DMS153 treated with DMSO at 0.1 percent for 48 hours (cell line): ENCODE results near the gene SRBD1.
"Not testable (repeated sequence)": the region's sequence is repeated elsewhere in the genome, so short reads cannot be mapped to it uniquely, and the experiment has no call there.

Source experiments
- DNase-seq: peaks from one replicate; lab custom pipeline; 2025; ENCODE audit not compliant: unreplicated experiment; lab: John Stamatoyannopoulos, UW

Gene SRBD1

DNA sequence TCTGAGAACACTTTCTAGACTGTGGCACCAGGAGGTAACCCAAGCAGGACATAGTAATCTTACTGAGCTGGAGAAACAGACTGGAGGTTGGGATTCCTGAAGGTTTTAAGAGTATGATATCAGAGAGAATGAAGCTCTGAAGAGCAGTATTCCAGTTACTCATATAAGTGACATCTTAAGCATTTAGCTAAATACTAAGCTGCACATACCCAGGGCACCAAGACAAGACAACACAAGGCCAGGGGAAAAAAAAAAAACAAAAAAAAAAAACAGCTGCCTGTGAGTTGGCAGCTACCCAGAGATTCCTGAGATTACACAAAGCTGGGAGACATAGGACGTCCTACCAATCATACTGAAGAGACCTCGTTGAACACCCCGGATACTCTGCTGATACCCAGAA is 175.8 kb downstream of the SRBD1 start:
- no peak for DNase-seq

DNA sequence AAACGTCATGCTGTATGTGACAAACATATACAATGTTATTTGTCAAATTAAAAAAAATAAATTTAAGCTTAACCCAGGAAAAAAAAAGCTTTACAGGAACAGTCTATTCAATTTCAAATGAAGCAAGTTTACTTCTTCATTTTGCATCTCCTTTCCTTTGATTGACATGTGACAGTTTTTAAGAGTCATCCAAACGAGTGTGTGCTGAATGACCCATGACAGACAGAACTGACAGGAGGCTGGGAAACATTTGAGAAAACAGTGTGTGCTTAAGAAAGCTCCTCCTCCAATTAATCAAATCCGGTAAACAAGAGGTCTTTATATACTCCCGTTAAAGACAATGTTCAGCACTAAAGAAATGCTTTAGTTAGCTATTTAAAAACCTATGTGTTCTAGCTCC is 177.7 kb downstream of the SRBD1 start:
- DNase-seq, result no peak

DNA sequence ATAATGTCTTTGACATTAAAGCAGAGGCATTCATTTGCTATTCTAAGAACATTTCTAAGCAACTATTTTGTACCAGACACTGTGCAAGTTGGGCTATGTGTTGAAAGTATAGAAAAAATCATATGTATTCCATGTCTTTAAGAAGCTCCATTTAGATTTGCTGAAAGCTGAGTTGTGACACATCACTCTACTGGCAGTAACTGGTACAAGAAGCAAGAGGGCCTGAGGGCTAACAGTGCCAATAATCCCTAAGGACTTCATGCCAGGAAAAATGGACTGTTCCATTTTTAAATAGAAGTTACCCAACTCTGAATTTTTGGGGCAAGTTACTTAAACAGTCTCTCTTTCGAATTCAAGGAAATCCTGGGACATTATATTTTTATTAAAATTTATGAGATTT is 178.7 kb downstream of the SRBD1 start:
- DNase-seq, result no peak

DNA sequence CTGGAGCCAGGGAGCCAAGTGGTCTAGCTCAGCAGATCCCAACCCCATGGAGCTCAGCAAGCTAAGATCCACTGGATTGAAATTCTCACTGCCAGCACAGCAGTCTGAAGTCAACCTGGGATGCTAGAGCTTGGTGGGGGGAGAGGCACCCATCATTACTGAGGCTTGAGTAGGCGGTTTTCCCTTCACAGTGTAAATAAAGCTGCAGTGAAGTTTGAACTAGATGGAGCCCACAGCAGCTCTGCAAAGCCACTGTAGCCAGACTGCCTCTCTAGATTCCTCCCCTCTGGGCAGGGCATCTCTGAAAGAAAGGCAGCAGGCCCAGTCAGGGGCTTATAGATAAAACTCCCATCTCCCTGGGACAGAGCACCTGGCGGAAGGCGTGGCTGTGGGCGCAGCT is 185.0 kb downstream of the SRBD1 start:
- not testable (repeated sequence) for DNase-seq

DNA sequence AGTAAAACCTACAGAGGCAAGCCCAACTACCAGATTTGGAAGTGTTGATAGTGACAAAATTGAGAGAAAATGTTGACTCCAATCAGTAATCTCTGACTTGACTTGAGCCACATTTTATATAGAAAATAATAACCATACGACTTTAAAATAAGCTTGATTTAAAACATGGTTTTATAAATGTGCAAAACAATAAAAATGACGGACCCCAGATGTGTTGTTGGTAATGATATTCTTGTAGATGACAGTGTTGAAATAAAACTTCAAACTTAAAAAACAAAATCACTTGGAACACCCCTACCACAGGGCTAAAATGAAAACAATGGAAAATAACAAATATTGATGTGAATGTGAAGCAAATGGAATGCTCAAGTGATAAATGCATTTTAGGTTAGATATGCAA is 188.1 kb downstream of the SRBD1 start:
- no peak for DNase-seq

DNA sequence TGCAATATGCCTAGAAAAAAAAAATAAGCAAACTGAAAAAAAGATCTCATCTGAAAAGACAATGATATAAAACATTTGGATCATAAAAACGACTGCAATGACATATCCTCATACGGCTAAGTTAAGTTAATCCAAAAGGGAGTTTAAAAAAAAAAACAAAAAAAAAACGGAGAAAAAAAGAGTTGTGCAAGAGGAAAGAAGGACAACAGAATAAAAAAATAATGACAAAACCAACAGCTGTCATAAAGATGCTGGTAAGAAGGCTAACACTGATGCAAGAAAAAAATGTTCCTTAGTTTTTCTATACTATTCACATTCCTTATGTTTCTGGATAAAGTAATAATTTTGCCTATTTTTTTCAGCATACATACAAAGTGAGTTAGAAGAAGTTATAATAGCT is 192.5 kb downstream of the SRBD1 start:
- DNase-seq, result no peak

DNA sequence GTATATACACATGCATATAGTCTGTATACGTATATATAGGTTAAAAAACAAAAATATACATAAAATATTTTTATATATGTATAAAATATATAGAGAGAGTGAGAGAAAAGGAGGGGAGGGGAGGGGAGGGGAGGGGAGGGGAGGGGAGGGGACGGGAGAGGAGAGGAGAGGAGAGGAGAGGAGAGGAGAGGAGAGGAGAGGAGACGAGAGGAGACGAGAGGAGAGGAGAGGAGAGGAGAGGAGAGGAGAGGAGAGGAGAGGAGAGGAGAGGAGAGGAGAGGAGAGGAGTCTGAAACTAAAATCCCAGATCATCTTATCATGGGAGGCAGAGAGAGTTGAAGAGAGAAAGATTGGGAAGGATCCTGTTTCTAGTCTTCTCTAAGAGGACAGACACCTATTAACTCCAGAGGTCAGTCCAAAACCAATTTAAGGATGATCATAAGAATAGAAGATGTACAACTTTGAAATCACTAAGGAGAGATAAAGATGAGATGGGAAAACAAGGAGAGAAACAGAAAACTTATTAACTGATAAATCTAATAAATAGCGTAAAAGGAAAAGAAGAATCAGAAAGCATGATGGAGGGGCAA is 195.4 kb downstream of the SRBD1 start:
- no peak for DNase-seq

DNA sequence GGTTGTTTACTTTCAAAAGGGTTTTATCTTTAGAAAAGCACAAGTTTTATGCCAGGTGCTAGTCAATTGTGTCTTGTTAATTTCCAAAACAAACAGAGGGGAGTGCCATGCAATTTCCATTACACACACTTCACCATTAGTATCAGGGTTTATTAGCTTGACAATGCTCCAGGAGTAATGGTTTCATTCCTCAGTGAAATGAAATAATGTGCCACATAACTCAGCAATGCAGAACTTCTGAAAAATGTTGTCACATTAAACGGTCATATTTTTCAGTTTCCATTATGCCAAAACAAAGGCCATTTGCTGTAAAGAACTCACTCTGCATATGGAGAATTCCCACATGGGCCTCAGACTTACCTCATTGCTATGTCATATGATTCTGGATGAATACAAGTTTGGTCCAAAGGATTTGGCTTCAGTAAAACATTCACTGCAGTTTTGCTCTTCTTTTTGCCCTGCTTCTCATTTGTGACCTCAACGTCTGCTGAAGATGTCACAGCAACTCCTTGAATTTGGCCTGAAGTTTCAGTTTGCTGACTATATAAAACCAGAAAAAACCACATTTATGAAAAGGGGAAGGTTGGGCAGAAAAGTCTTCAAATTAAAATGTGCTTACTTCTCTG is 198.2 kb downstream of the SRBD1 start:
- DNase-seq, result no peak

DNA sequence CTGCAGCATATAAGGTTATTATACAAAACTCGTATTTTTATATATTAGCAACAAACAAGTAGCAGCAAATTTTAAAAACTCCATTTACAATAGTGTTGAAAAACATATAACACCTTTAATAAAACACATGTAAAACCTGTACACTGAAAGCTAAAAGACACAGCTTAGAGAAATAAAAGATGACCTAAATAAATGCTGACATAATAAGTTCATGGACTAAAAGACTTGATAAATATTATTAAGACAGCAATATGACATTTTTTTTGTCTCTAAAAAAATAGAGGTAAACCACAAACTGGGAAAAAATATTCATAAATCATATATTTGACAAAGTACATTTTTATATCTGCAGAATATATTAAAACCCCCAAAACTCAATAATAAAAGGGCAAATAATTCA is 201.4 kb downstream of the SRBD1 start:
- no peak for DNase-seq

DNA sequence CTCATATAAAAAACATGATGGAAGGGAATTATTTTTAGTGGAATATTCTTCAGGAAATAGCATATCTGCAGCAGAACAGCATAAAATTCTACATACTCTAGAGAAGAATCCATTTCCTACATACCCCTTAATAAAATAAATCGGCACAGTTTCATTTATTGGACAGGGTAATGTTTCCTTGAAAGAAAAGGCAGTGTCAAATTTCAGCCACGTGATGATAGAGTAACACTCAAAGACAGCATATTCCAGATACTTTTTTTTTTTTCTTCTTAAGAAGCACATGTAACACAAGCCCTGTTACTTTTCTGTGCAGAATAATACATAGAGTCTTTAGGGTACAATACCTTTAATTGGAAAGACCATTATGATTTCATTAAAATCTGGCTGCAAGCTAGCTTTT is 204.4 kb downstream of the SRBD1 start:
- no peak for DNase-seq

DNA sequence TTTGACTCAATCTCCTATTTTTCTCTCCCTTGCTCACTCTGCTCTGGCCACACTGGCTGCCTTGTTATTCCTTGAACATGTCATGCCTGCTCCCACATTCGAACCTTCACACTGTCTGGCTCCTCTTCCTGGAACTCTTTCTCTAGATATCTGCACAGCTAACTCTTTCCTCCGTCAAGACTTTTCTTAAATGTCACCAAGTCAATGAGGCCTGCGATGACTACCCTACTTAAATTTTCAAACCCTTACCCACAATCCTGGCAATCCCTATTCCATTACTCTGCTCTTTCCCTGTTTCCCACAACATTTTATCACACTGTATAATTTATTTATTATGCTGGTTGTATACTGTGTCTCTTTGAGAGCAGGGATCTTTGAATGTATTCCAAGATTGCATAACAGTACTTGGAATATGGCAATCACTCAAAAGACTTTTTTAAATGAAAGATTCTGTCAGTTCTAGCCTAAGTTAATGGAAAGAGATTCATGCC is 206.2 kb downstream of the SRBD1 start:
- no peak for DNase-seq

DNA sequence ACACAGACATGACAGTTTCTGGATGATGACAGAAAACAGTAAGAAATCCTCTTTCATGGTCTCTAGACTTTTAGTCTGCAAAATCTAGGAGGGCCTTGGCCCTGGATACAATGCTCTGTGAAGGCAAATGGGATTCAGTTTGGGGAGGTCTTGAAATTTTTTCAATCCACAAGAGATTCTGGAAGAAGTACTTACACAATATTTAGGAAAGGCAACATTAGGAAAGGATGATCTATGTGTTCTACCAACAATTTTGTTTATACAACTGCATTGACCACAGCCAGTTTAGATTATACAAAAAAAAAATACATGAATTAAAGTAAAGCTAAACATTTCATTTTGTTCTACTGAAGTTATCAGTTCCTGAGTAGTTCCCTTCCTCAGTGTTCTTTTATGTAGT is 208.0 kb downstream of the SRBD1 start:
- DNase-seq, result no peak

DNA sequence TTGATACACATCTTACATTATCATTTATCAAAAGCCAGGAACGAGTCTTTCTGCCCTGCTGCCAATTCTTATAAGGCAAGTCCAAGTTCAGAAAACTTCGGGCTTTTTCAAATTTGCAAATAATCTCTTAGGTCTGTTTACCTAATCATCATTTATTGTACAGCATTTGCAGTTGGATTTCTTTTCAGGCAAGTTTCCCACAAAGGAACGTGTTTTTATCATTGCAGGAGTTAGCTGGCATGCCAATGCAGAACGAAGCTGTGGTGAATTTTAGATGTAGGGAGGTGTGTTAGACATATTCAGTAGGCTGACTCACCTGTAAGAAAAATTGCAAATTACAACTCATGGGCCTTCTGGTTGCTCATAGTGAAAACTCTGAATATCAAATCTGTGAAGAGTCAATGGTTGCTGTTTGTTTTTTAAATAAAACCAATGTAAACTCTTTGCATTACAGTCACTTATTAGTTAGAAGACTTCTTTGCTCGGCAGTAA is 209.6 kb downstream of the SRBD1 start:
- DNase-seq, result no peak

DNA sequence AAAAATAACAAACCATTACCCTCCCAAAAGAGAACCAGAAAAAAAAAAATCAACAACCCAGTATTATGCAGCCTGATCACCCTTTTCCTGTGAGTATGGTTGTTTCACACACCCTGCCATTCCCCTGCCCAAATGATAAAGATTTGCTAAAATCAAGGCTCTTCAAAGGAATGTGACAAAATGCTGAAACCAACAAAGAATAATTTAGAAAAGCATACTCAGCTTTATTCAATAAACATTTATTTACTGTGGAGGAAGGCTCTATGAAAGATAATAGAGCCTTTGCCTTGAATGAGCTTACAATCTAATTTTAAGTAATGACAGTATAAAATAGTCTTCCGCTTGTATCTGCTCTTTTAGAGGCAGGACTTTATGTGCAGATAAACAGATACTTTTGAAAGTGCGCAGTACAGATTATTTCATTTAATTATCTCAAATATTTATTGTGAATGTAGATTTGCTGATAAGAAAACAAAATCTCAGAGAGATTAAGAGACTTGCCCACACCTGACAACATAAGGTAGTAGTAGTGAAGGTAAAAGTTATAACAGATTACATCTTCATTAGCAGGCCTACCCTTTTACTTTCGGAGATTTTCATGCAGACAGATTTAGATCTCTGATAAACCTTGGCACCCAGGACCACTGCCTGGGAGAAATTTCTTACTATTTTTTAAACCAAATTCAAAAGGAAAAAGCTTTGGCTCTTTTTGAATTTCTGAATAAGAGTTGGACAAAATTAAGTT is 211.9 kb downstream of the SRBD1 start:
- no peak for DNase-seq

DNA sequence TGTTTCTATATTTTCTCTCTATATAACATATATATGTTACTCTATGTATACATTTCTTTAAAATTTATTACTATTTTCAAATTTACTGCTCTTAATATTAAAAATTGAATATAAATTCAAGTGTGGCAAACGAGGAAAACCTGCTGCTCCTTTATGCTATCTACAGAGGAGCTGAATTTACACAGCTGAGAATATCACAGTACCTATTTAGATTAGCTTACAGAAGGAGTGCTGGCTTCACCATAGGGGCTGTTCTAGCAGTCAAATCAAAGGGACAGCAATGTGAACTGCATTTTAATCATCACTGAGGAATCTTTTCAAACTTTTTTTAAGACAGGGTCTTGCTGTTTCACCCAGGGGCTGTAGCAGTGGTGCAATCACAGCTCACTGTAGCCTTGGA is 213.8 kb downstream of the SRBD1 start:
- DNase-seq, result no peak

DNA sequence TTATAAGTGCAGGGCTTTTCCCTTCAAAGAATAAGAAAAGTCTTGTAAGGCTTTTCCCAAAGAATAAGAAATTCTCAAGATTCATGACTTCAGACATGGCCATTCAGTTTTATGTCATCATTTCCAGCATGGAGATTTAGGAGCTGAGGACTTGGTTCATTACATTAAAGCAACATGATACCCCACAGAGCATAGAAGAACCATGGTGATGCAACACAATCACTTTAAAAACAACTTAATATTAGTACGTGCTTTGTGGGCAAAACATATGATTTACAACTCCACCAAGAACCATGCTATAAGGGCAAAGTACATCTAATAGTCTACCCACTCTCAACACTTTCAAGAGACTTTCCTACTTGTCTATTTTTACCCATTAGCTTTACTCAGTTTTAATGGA is 214.4 kb downstream of the SRBD1 start:
- no peak for DNase-seq

DNA sequence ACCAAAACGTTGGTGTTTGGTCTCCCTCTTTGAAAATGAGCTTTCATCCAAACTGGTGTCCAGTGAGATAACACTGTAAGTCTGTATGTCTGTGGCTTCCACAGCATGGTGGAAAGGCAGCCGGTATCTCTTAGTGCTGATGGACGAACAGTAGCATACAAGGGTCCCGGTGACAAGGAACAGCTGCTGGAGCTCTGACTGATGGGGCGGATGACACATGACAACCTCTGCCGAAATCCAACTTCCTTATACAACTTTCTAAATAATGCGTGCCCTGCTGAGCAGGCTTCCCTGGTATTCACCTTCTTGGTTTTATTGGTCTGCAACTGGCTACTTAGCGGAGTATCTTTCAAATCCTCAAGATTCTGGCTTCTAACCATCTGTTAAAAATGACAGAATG is 216.2 kb downstream of the SRBD1 start:
- DNase-seq, result no peak

DNA sequence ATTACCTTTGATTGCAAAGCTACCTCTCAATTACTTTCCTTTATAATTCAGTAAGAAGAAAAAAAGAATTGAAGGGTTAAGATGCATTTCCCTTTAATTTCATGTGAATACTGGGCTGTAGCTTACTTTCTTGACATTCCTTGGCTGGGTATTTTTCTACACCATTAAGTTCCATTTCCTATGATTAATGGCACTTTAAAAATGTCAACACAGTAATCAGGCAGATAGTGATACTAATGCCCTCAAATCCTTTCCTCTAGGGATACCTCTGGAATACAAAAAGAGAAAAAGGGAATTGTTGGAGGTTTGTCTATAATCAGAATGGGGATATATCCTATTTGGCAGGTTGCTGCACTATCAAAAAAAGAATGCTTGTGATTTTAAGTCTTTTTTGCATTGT is 216.9 kb downstream of the SRBD1 start:
- DNase-seq, result no peak

DNA sequence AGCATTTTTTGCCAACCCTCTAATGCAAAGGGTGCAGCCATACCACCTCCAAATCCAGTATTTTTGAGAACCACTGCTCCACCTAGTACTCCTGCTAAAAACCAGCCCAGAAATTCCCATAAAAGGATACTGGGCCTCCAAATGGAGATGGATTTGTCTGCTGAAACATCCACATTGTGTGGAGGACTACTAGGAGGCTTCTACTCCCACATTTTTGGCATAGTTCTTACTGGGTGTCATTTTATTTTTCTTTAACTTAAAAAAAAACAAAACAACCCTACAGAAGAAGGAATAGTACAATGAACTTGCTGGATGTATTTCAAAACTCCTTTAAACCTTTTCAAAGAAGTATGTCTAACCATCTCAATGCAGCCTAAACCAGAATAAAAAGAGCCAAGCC is 219.2 kb downstream of the SRBD1 start:
- DNase-seq, result no peak

DNA sequence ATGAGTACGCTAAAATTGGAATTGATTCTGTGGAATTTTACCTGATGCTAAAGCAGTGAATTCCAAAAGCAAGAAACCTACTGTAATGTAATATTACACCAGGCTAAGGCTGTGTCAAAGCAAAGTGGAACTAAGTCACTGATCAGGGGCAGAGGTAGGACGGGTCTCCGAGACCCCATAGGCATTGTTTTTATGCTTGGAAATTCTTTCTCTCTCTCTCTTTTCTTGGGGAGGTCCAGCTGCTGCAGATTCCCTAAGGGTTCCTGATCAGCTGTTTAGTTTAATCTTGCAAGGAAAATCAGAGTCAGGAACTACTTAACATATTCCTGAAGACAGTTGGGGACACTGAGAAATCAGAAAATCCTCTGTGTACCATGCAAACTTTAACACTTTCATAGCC is 220.2 kb downstream of the SRBD1 start:
- DNase-seq, result no peak

DNA sequence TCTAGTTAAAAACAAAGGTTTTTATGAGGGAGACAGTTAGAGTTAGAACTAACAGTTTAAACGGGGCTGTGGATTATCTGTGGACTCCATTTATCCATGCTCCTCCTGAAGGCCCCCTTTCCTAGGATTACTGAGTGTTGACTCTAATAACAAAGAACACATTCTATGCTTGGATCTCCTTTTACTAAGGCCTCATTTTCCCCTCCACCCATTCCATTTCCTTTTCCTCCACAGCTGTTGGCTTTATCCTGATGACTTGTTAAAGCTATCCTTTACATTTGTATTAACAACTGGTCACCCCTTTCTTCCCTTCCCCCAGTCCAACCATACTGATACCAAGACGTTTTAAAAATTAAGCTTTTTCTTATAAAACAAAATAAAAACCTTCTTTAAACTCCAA is 220.6 kb downstream of the SRBD1 start:
- DNase-seq, result no peak

DNA sequence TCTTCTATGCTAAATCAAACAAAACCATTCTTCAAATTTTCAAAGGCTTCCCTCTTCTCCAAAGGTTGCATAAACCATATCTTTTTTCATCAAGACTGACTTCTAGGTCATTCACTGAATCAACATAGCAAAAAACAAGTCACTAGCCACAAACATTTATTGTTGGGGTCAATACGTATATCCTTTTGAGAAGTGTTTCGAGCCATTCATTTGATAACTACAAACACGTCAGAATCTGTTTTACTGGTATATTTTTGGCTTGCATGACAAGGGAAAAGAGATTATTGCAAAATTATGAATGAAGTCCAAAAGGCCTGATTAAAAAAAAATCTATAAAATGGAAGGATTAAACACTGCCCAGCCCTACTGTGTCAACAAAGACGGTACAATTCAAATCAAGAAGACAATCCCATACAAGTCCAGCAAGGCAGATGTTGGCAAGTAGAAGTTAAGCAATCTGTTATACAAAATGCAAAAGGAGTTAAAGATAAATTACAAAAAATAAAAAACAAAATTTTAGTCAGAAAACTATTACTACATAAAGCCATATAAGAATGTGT is 222.4 kb downstream of the SRBD1 start:
- DNase-seq, result no peak
